Keratinocyte (primary cell): ENCODE results near the gene LZTS2. TPM values are rescaled to one million over a fixed set of nuclear protein-coding genes. Genes with fewer than 3 reads are reported as not detected.

Experiments used
- DNase-seq: peaks from one replicate; pipeline ENCODE4 v3.0.0-alpha.2; 2011; ENCODE audit warnings: low read depth, missing footprints, low spot score
- FAIRE-seq: peaks from 2 replicates; lab custom pipeline; 2011; peaks lifted over from hg19 to GRCh38; lab: Jason Lieb, UNC
- H2AFZ ChIP-seq: 2 replicates; pipeline ENCODE4 v1.6.0; 2012; ENCODE audit warnings: low read length, control low read depth, inconsistent platforms; ENCODE audit not compliant: control insufficient read depth
- H3K27ac ChIP-seq: 2 replicates; pipeline ENCODE4 v1.5.1; 2011; ENCODE audit warnings: low read length; ENCODE audit not compliant: control insufficient read depth, insufficient read depth
- H3K27me3 ChIP-seq: 3 replicates; pipeline ENCODE4 v1.6.0; 2011; ENCODE audit warnings: low read length; ENCODE audit not compliant: control insufficient read depth, insufficient read depth; ENCODE audit errors: extremely low read depth
- H3K36me3 ChIP-seq, 2 experiments: 2 replicates in 1 of 2; 3 replicates in 1 of 2; pipeline ENCODE4 v1.5.1; 2011; ENCODE audit warnings: low read length in 2 of 2, mild to moderate bottlenecking in 1 of 2; ENCODE audit not compliant: control insufficient read depth in 2 of 2, insufficient read depth in 2 of 2; ENCODE audit errors: extremely low read depth in 1 of 2
- H3K4me1 ChIP-seq: 3 replicates; pipeline ENCODE4 v1.5.1; 2011; ENCODE audit warnings: low read length; ENCODE audit not compliant: control insufficient read depth, insufficient read depth; ENCODE audit errors: extremely low read depth
- H3K4me2 ChIP-seq: 3 replicates; pipeline ENCODE4 v1.6.0; 2011; ENCODE audit warnings: low read depth, low read length; ENCODE audit not compliant: control insufficient read depth, insufficient read depth; ENCODE audit errors: extremely low read depth
- H3K4me3 ChIP-seq, 3 experiments: fragments of 200-600 bp in 1 of 3; sonication (generic) in 1 of 3; 2 replicates in 2 of 3; 3 replicates in 1 of 3; pipeline ENCODE4 v1.5.1; 2011 to 2016; ENCODE audit warnings: low read length in 3 of 3, mild to moderate bottlenecking in 3 of 3, control low read depth in 2 of 3, inconsistent platforms in 1 of 3, low read depth in 1 of 3, mixed read lengths in 1 of 3, mixed run types in 1 of 3, moderate library complexity in 1 of 3; ENCODE audit not compliant: control insufficient read depth in 2 of 3, insufficient read depth in 2 of 3; ENCODE audit errors: extremely low read depth in 1 of 3
- H3K79me2 ChIP-seq: 2 replicates; pipeline ENCODE4 v1.6.0; 2012; ENCODE audit warnings: low read length; ENCODE audit not compliant: control insufficient read depth, insufficient read depth
- H3K9ac ChIP-seq: 3 replicates; pipeline ENCODE4 v1.6.0; 2011; ENCODE audit warnings: low read length; ENCODE audit not compliant: control insufficient read depth, insufficient read depth; ENCODE audit errors: extremely low read depth
- H3K9me1 ChIP-seq: 3 replicates; pipeline ENCODE4 v1.6.0; 2011; ENCODE audit warnings: low read length; ENCODE audit not compliant: control insufficient read depth, insufficient read depth; ENCODE audit errors: extremely low read depth
- H3K9me3 ChIP-seq: 2 replicates; pipeline ENCODE4 v1.5.1; 2012; ENCODE audit warnings: low read depth, low read length; ENCODE audit not compliant: control insufficient read depth
- H4K20me1 ChIP-seq: 3 replicates; pipeline ENCODE4 v1.6.0; 2011; ENCODE audit warnings: low read length; ENCODE audit not compliant: control insufficient read depth, insufficient read depth; ENCODE audit errors: extremely low read depth
- EZH2 ChIP-seq: IDR thresholded peaks from one replicate; pipeline ENCODE4 v1.6.1; 2012; ENCODE audit warnings: inconsistent platforms, mild to moderate bottlenecking, low read length, moderate library complexity
- dilution Hi-C: fragments of 300-500 bp; cut with MboI; formaldehyde crosslinking; loops from one replicate; pipeline ENCODE4 v1.7.0; 2020; ENCODE audit warnings: low sequenced_read_pairs; ENCODE audit not compliant: extremely low pct_ligation_motif_present
- polyA plus RNA-seq, 5 experiments: library from polyadenylated mRNA; depleted of rRNA in 3 of 5; stranded (reverse) in 3 of 5; stranded (forward) in 1 of 5; unstranded in 1 of 5; fragments of >200 nt; gene quantifications; 1 replicate in 1 of 5; 2 replicates in 3 of 5; 3 replicates in 1 of 5; pipeline versions ENCODE4 v1.2.1 to v1.2.3, GENCODE V29; 2011 to 2012; ENCODE audit warnings: missing spikeins in 2 of 5, low read depth in 1 of 5, low replicate concordance in 1 of 5
- TF ChIP-seq, protein P1 (sequence below), 3 experiments: IDR thresholded peaks in 1 of 3; conservative IDR thresholded peaks in 1 of 3; optimal IDR thresholded peaks in 1 of 3; 2 replicates in 2 of 3; 3 replicates in 1 of 3; pipeline versions ENCODE3 to v1.5.1; 2011; ENCODE audit warnings: low read length in 3 of 3, mild to moderate bottlenecking in 3 of 3, moderate library complexity in 2 of 3, control low read depth in 1 of 3, inconsistent platforms in 1 of 3; ENCODE audit not compliant: insufficient read depth in 2 of 3; ENCODE audit errors: extremely low read depth in 1 of 3

The LZTS2 gene
- polyA plus RNA-seq, 1 donor (not counting 4 experiments of a cell fraction or from before 2014, with no cell fraction given): 18.6 TPM

DNA sequence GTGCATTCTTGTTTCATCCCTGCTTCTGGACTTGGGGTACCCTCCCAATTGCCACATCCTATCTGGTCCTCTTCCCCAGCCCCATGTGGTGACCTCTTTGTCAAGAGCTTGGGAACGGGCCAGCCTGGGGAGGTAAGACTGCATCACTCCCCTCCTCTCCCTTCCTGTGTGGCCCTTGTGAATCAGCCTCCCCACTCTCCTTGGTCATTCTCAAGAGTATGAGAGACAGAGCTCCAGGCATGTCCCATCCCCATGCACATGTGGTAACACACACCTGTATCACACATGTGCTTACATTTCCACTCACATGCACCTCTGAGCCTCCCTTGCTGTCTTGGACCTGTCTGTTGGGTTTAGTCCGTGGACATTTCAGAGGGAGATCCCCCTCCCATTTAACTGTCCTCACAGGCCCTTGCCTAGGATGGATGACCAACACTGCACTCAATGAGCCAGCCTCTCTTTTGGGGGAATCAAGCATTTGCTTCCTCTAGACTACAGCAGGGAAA, 14.9 kb upstream of the LZTS2 start:
- FAIRE-seq: no peak

DNA sequence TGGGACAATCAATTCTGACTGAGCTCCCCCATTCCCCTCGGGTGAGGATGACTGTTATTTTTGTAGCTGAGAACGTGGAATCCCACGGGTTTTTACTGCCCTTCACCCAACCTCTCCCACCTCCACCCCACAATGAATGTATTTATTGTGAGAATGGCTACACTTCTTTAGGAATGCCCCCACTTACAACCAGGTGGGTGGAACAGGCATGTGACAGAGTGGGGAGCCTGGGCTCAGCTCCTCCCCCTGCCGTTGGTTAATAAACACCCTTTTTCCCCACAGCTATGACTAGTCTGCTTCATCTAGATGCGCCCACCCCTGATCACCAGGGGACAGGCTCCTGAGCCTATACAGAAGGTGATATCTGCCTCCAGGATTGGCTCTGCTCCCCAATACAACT, 14.3 kb upstream of the LZTS2 start:
- H2AFZ ChIP-seq: no peak overlapping the region
- H3K4me2 ChIP-seq: no peak overlapping the region
- no peak for TF ChIP-seq EZH2
- TF ChIP-seq, protein P1, sequence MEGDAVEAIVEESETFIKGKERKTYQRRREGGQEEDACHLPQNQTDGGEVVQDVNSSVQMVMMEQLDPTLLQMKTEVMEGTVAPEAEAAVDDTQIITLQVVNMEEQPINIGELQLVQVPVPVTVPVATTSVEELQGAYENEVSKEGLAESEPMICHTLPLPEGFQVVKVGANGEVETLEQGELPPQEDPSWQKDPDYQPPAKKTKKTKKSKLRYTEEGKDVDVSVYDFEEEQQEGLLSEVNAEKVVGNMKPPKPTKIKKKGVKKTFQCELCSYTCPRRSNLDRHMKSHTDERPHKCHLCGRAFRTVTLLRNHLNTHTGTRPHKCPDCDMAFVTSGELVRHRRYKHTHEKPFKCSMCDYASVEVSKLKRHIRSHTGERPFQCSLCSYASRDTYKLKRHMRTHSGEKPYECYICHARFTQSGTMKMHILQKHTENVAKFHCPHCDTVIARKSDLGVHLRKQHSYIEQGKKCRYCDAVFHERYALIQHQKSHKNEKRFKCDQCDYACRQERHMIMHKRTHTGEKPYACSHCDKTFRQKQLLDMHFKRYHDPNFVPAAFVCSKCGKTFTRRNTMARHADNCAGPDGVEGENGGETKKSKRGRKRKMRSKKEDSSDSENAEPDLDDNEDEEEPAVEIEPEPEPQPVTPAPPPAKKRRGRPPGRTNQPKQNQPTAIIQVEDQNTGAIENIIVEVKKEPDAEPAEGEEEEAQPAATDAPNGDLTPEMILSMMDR (optimal IDR thresholded peaks at IDR 0.05 in 1 of 3, IDR thresholded peaks at IDR 0.05 in 1 of 3, conservative IDR thresholded peaks at IDR 0.05 in 1 of 3; ENCODE audit: extremely low read depth in 1 of 3, insufficient read depth in 2 of 3, low read length in 3 of 3): no peak
- H3K9me1 ChIP-seq: peaks cover 4% of the 10 kb centered on the region
- H3K4me1 ChIP-seq: peaks cover 17% of the 10 kb centered on the region
- no peak overlapping the region for H3K9ac ChIP-seq
- no peak overlapping the region for H3K27ac ChIP-seq
- dilution Hi-C loops: no loop called here
- H3K36me3 ChIP-seq: peaks cover 18 to 30% of the 10 kb centered on the region in 2 experiments
- no peak overlapping the region for H3K4me3 ChIP-seq
- H3K79me2 ChIP-seq: peaks cover 46% of the 10 kb centered on the region
- H3K9me3 ChIP-seq: no peaks in the 10 kb centered on the region
- H4K20me1 ChIP-seq: no peaks in the 10 kb centered on the region
- FAIRE-seq: no peak
- no peaks in the 10 kb centered on the region for H3K27me3 ChIP-seq
- no peak for DNase-seq

More for the DNA sequence above, 14.9 kb upstream of the LZTS2 start:
- H3K36me3 ChIP-seq: peaks cover 16 to 31% of the 10 kb centered on the region in 2 experiments
- H4K20me1 ChIP-seq: no peaks in the 10 kb centered on the region
- dilution Hi-C loops: no loop called here
- peaks cover 40% of the 10 kb centered on the region for H3K79me2 ChIP-seq
- H3K9ac ChIP-seq: no peak overlapping the region
- H3K4me1 ChIP-seq: peaks cover 17% of the 10 kb centered on the region
- H3K4me2 ChIP-seq: no peak overlapping the region
- no peak overlapping the region for H2AFZ ChIP-seq
- H3K27me3 ChIP-seq: no peaks in the 10 kb centered on the region
- no peak overlapping the region for H3K4me3 ChIP-seq
- DNase-seq: no peak
- TF ChIP-seq, protein P1 (optimal IDR thresholded peaks at IDR 0.05 in 1 of 3, IDR thresholded peaks at IDR 0.05 in 1 of 3, conservative IDR thresholded peaks at IDR 0.05 in 1 of 3; ENCODE audit: extremely low read depth in 1 of 3, insufficient read depth in 2 of 3, low read length in 3 of 3): no peak
- no peak for TF ChIP-seq EZH2
- no peaks in the 10 kb centered on the region for H3K9me3 ChIP-seq
- no peak overlapping the region for H3K27ac ChIP-seq
- H3K9me1 ChIP-seq: peaks cover 4% of the 10 kb centered on the region
